Lower leg skin (tissue), 3 donors: ENCODE data around the gene GRM7.

Source experiments
- CTCF ChIP-seq, 3 donors: fragments of 450-650 bp; IDR thresholded peaks; one replicate each; pipeline ENCODE4 v1.5.1; 2016; ENCODE audit warnings: antibody characterized with exemption in 3 of 3, mild to moderate bottlenecking in 3 of 3, moderate library complexity in 2 of 3
- POLR2A ChIP-seq, 2 donors: fragments of 450-650 bp; IDR thresholded peaks; one replicate each; pipeline ENCODE4 v1.6.1; 2016 to 2017; ENCODE audit warnings: antibody characterized with exemption in 2 of 2, mild to moderate bottlenecking in 1 of 2, moderate library complexity in 1 of 2

GRCh38 chr3:7684182-7684715, 823.3 kb downstream of the GRM7 start:
- TF ChIP-seq CTCF (IDR thresholded peaks at IDR 0.05) (no peak), POLR2A (IDR thresholded peaks at IDR 0.05) (no peak)
